ENCODE measurements around the gene CELA2B.
"Not testable (repeated sequence)": the region's sequence is repeated elsewhere in the genome, so short reads cannot be mapped to it uniquely, and the experiment has no call there.

Gene CELA2B

DNA sequence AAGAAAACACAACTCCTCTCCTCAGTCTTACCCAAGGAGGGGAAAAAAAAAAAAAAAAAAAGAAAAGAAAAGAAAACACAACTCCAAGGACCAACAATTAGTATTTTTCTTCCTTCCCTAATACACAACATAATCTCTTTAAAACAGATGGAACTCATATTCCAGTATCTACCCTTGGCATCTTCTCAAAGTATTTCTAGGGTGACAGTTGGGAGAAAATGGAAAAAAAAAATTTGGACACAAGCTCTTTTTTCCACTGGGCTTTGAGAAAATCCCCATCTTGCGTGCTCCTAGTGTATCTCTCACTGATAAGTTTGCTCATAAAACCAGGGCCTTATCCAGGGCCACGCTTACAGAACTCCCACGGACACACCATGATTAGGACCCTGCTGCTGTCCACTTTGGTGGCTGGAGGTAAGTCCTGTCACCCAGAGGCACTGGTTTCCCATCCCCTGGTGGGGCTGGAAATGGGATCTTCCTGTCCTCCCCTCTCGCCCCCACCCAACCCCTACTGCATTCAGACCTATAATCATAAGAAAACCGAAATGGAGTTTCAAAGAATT, at the start of gene CELA2B:
CELA2B (plus strand) TSS at position 353 of the 563 bp plus-strand sequence; CDS start at position 375, 22 bp downstream.
- Histone ChIP-seq H3K4me3 (ENCODE audit: low read length) (no peak within 1 kb of the TSS), H4K20me1 (ENCODE audit: insufficient read depth, low read length) (no peaks in the 10 kb centered on the region), H3K9ac (ENCODE audit: low read length) (no peak within 1 kb of the TSS), H2AFZ (ENCODE audit: low read depth, low read length) (no peak within 1 kb of the TSS), H3K79me2 (ENCODE audit: low read length) (no peaks in the 10 kb centered on the region), H3K9me3 (ENCODE audit: insufficient read depth, low read length) (no peaks in the 10 kb centered on the region), H3K4me1 (ENCODE audit: low read length) (peaks cover 9% of the 10 kb centered on the region), H3K36me3 (replicated peaks; ENCODE audit: low read depth, low read length) (no peaks in the 10 kb centered on the region), H3K27ac (ENCODE audit: low read length) (no peak within 1 kb of the TSS), H3K4me2 (ENCODE audit: low read length) (no peak within 1 kb of the TSS), H3K27me3 (ENCODE audit: low read depth, low read length) (no peaks in the 10 kb centered on the region)
- TF ChIP-seq, protein P1, sequence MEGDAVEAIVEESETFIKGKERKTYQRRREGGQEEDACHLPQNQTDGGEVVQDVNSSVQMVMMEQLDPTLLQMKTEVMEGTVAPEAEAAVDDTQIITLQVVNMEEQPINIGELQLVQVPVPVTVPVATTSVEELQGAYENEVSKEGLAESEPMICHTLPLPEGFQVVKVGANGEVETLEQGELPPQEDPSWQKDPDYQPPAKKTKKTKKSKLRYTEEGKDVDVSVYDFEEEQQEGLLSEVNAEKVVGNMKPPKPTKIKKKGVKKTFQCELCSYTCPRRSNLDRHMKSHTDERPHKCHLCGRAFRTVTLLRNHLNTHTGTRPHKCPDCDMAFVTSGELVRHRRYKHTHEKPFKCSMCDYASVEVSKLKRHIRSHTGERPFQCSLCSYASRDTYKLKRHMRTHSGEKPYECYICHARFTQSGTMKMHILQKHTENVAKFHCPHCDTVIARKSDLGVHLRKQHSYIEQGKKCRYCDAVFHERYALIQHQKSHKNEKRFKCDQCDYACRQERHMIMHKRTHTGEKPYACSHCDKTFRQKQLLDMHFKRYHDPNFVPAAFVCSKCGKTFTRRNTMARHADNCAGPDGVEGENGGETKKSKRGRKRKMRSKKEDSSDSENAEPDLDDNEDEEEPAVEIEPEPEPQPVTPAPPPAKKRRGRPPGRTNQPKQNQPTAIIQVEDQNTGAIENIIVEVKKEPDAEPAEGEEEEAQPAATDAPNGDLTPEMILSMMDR (IDR thresholded peaks at IDR 0.05; ENCODE audit: low read depth, low read length) = no peak
- TF ChIP-seq EZH2phosphoT487 (IDR thresholded peaks at IDR 0.05; ENCODE audit: low read depth) = no peak

DNA sequence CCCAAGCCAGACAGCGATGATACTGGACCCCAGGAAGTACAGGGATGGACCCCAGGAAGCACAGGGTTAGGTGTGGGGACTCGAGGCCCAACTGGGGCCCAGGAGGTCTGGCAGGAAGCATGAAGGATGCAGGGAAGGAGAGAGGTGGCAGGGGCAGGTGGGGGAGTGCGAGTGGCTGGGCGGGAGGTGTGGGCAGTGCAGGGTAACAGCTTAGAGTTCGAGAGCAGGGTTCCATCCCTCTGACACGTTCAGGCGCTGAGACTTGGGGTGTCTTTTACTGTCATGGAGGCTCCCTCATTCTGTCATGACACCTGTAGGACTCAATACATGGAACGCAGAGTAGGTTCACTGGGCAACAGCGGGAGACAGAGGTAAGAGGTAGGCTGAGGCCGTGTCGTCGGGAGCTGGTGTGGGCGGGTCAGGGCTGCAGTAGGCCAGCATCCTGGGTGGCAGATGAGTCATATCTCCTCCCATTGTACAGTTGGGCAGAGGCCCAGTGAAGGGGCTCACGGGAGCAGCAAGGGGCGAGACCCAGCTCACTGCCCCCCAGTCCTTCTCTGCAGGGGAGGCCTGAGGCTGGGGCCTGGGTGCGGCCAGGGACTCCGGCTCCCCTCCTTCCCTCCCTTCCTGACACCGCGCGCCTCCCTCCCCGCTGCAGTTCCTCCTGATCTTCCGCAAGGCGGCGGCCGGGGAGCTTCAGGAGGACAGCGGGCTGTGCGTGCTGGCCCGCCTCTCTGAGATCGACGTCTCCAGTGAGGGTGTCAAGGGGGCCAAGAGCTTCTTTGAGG, 49.2 kb upstream of the CELA2B start:
- Histone ChIP-seq H3K79me2 (ENCODE audit: low read length) (peaks cover under 1% of the 10 kb centered on the region; the same call in 1 of the 2 replicates), H3K9ac (ENCODE audit: low read length) (no peak overlapping the region), H3K27me3 (ENCODE audit: low read depth, low read length) (no peaks in the 10 kb centered on the region), H3K4me3 (ENCODE audit: low read length) (no peak overlapping the region), H3K4me1 (ENCODE audit: low read length) (peaks cover 6% of the 10 kb centered on the region; the same call in 1 of the 2 replicates), H3K9me3 (ENCODE audit: insufficient read depth, low read length) (no peaks in the 10 kb centered on the region), H3K36me3 (replicated peaks; ENCODE audit: low read depth, low read length) (no peaks in the 10 kb centered on the region), H2AFZ (ENCODE audit: low read depth, low read length) (no peak overlapping the region), H3K27ac (ENCODE audit: low read length) (no peak overlapping the region), H4K20me1 (ENCODE audit: insufficient read depth, low read length) (peaks cover 3% of the 10 kb centered on the region; the same call in 1 of the 2 replicates), H3K4me2 (ENCODE audit: low read length) (no peak overlapping the region)
- TF ChIP-seq EZH2phosphoT487 (IDR thresholded peaks at IDR 0.05; ENCODE audit: low read depth) = no peak
- TF ChIP-seq, protein P1 (IDR thresholded peaks at IDR 0.05; ENCODE audit: low read depth, low read length) = no peak

DNA sequence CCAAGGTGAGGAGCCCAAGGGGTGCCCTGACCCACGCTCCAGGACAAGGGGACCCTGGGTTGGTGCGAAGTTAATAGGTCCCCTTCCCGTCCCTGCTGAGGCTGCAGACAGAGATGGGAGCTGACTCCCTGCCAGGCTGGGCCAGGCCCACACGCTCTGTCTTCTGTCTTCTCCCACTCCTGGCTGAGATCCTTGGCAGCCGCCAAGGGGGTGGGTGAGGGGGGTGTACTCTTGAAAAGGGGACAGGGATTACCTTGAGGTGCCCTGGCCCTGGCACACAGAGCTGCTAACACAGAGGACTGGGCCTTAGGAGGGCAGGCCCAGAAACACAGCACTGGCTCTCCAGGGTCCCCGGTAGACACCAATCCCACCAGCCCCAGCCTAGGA, 48.6 kb upstream of the CELA2B start:
- H3K9ac ChIP-seq (ENCODE audit: low read length) = no peak overlapping the region
- H3K9me3 ChIP-seq (ENCODE audit: insufficient read depth, low read length) = no peaks in the 10 kb centered on the region
- peaks cover 3% of the 10 kb centered on the region; the same call in 1 of the 2 replicates for H4K20me1 ChIP-seq (ENCODE audit: insufficient read depth, low read length)
- H3K36me3 ChIP-seq (replicated peaks; ENCODE audit: low read depth, low read length) = no peaks in the 10 kb centered on the region
- no peaks in the 10 kb centered on the region for H3K79me2 ChIP-seq (ENCODE audit: low read length)
- no peaks in the 10 kb centered on the region for H3K27me3 ChIP-seq (ENCODE audit: low read depth, low read length)
- no peak overlapping the region for H2AFZ ChIP-seq (ENCODE audit: low read depth, low read length)
- H3K4me1 ChIP-seq (ENCODE audit: low read length) = peaks cover 6% of the 10 kb centered on the region; the same call in 1 of the 2 replicates
- H3K4me3 ChIP-seq (ENCODE audit: low read length) = no peak overlapping the region
- H3K4me2 ChIP-seq (ENCODE audit: low read length) = no peak overlapping the region
- H3K27ac ChIP-seq (ENCODE audit: low read length) = no peak overlapping the region
- TF ChIP-seq, protein P1 (IDR thresholded peaks at IDR 0.05; ENCODE audit: low read depth, low read length) = no peak
- no peak for TF ChIP-seq EZH2phosphoT487 (IDR thresholded peaks at IDR 0.05; ENCODE audit: low read depth)

GRCh38 chr1:15428252-15428651, 47.7 kb upstream of the CELA2B start:
- H3K4me2 ChIP-seq (ENCODE audit: low read length); H4K20me1 ChIP-seq (ENCODE audit: insufficient read depth, low read length); H3K4me3 ChIP-seq (ENCODE audit: low read length); H3K9me3 ChIP-seq (ENCODE audit: insufficient read depth, low read length); H3K36me3 ChIP-seq (replicated peaks; ENCODE audit: low read depth, low read length); H3K27me3 ChIP-seq (ENCODE audit: low read depth, low read length); H3K9ac ChIP-seq (ENCODE audit: low read length); H3K79me2 ChIP-seq (ENCODE audit: low read length); H3K27ac ChIP-seq (ENCODE audit: low read length); H2AFZ ChIP-seq (ENCODE audit: low read depth, low read length); H3K4me1 ChIP-seq (ENCODE audit: low read length): not testable (repeated sequence)
